AG04450 (cell line): ENCODE measurements around the gene OCEL1. TPM values are rescaled to one million over a fixed set of nuclear protein-coding genes. Genes with fewer than 3 reads are reported as not detected.

ENCODE experiments used
- CTCF ChIA-PET: fragments of 300-600, 350-600 bp; formaldehyde crosslinking; extraction: SDS; loops from one replicate; lab custom pipeline; 2022; ENCODE audit warnings: antibody characterized with exemption, inconsistent platforms; lab: Charles Lee
- POLR2A ChIA-PET: fragments of 350-600 bp; formaldehyde crosslinking; extraction: SDS; loops from one replicate; lab custom pipeline; 2021; ENCODE audit warnings: antibody characterized with exemption, inconsistent platforms; lab: Yijun Ruan, JAX
- DNase-seq: peaks from one replicate; pipeline ENCODE4 v3.0.0-alpha.2; 2011; ENCODE audit warnings: low read depth, low spot score
- H3K27ac ChIP-seq: one replicate; pipeline ENCODE4 v1.5.1; 2012; ENCODE audit warnings: low read depth, low read length, control low read depth
- H3K27me3 ChIP-seq: one replicate; pipeline ENCODE4 v1.6.0; 2012; ENCODE audit warnings: low read length; ENCODE audit not compliant: control insufficient read depth, insufficient read depth
- H3K4me3 ChIP-seq: 2 replicates; pipeline ENCODE4 v1.5.1; 2011; ENCODE audit warnings: mild to moderate bottlenecking, low read depth, low read length, control low read depth
- H3K9me3 ChIP-seq: 2 replicates; pipeline ENCODE4 v1.5.1; 2012; ENCODE audit warnings: low read length; ENCODE audit not compliant: control insufficient read depth, insufficient read depth
- polyA plus RNA-seq: library from polyadenylated mRNA; depleted of rRNA; stranded (reverse); fragments of >200 nt; gene quantifications from 2 replicates; pipeline ENCODE4 v1.2.3, GENCODE V29; 2011
- TF ChIP-seq, protein P1 (sequence below): IDR thresholded peaks from 2 replicates; pipeline ENCODE4 v1.5.1; 2011; ENCODE audit warnings: low read depth, low read length, control low read depth, inconsistent platforms

The OCEL1 gene
- polyA plus RNA-seq, 1 experiment = 4.6 TPM

DNA sequence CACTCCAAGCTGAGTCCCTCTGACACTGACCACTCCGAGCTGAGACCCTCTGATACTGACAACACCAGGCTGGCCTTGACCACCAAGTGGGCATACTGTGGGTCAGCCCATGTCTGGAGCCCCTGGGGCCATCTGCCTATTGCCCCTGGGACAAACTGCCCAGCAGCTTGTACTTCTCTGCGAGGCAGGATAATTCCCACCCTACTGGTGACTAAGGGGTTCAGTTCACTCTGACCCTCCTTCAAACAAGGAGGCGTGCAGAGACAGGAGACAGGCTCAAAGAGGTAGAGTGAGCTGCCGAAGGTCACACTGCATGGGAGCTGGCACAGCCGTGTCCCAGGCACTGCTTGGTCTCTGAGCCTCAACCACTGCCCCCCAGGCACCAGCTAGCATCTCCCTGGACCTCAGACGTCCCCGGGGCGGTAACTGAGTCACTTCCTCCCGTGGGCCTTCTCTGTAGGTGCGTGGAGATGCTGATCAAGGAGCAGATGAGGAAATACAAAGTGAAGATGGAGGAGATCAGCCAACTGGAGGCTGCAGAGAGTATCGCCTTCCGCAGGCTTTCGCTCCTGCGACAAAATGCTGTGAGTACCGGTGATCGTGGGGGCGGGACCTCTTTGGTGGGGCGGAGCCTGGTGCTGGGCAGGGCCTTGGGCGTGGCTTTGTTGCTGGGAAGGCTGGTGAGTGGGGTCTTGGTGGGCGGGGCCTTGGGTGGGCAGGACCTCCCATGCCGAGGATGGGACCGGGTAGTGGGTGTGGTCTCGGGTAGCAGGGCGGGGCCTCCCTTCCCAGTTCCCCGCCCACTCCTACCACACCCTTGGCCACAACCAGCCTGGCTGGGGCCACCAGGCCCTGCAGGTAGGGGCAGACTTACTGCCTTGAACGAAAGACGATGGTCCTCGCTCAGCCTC is 16.6 kb upstream of the OCEL1 start:
- CTCF ChIA-PET = no interaction called here
- Histone ChIP-seq H3K27me3 (no peaks in the 10 kb centered on the region), H3K4me3 (no peak overlapping the region), H3K9me3 (peaks cover 9% of the 10 kb centered on the region; the same call in 1 of the 2 replicates), H3K27ac (peak overlapping the region; percentile 31)
- TF ChIP-seq, protein P1, sequence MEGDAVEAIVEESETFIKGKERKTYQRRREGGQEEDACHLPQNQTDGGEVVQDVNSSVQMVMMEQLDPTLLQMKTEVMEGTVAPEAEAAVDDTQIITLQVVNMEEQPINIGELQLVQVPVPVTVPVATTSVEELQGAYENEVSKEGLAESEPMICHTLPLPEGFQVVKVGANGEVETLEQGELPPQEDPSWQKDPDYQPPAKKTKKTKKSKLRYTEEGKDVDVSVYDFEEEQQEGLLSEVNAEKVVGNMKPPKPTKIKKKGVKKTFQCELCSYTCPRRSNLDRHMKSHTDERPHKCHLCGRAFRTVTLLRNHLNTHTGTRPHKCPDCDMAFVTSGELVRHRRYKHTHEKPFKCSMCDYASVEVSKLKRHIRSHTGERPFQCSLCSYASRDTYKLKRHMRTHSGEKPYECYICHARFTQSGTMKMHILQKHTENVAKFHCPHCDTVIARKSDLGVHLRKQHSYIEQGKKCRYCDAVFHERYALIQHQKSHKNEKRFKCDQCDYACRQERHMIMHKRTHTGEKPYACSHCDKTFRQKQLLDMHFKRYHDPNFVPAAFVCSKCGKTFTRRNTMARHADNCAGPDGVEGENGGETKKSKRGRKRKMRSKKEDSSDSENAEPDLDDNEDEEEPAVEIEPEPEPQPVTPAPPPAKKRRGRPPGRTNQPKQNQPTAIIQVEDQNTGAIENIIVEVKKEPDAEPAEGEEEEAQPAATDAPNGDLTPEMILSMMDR = no peak
- POLR2A ChIA-PET = interaction anchor here (1.3 kb wide), 1 partner anchor 17 kb away, joined by 3 read pairs; no protein-coding TSS in a partner anchor
- DNase-seq = no peak

DNA sequence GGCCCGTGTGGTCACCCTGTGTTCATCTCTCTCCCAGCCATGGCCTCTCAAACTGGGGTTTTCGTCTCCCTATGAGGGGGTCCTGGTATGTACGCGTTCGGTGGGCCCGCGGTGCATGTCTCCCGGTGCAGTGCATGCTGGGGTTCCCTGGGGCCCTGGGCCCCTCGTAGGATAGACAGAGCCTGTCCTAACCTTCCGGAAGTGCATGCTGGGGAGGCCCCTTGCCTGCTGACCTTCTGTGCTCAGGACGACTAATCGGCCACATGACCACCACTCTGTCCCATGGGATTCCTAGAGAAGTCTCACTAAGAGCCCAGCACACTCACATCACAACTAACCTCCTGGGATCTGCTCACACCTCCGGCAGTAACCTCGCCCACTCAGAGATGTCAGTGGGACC is 15.7 kb upstream of the OCEL1 start:
- Histone ChIP-seq H3K4me3 (no peak overlapping the region), H3K27me3 (no peaks in the 10 kb centered on the region), H3K27ac (no peak overlapping the region), H3K9me3 (peaks cover 9% of the 10 kb centered on the region; the same call in 1 of the 2 replicates)
- CTCF ChIA-PET = no interaction called here
- TF ChIP-seq, protein P1 = no peak
- no peak for DNase-seq
- POLR2A ChIA-PET = no interaction called here

DNA sequence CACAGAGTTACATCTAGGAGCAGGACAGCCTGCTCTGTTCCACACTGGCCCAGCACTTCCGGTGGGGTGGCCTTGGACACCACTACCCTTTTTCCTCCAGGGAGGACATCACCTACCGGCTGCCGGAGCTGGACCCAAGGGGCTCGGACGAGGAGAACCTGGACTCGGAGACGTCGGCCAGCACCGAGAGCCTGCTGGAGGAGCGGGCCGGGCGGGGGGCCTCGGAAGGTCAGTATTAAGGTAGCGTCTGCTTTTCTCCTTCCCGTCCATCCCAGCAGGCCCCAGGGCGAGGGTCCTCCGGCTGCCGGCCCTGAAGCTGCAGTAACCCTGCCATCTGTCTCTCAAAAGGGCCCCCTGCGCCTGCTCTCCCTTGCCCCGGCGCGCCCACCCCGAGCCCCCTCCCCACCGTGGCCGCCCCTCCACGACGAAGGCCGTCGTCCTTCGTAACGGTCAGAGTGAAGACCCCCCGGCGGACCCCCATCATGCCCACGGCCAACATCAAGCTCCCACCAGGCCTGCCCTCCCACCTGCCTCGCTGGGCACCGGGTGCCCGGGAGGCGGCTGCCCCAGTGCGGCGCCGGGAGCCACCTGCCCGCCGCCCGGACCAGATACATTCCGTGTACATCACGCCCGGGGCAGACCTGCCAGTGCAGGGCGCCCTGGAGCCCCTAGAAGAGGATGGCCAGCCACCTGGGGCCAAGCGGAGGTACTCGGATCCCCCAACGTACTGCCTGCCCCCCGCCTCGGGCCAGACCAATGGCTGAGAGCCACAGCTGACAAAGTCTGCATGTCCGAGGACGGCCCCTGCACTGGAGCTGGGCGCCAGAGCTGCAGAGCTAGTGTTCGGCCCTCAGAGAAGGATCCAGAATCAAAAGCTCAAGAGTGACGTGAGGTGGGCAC is 14.2 kb upstream of the OCEL1 start:
- Histone ChIP-seq H3K4me3 (no peak overlapping the region), H3K27ac (no peak overlapping the region), H3K27me3 (no peaks in the 10 kb centered on the region), H3K9me3 (peaks cover 4% of the 10 kb centered on the region; the same call in 1 of the 2 replicates)
- CTCF ChIA-PET = no interaction called here
- TF ChIP-seq, protein P1 = no peak
- DNase-seq = no peak
- POLR2A ChIA-PET = no interaction called here

DNA sequence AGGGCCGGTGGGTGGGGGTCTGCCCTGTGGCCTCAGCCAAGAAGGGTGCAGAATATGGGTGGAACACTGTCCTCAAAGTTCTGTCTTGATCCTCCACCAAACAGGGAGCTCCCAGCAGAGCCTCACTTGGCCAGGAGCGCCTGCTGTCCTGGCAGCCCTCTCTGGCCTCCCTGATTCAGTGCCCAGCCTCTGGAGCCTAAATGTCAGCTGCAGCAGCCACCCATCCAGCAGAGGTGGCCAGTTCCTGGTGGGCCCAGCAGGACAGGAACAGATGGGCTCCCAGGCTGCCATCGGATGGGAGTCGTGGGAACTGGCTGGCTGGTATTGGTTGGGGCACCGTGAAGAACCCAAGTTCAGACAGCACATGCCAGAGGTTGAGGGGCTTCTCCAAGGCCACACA is 12.7 kb upstream of the OCEL1 start:
- POLR2A ChIA-PET = no interaction called here
- Histone ChIP-seq H3K9me3 (no peaks in the 10 kb centered on the region; the same call in 1 of the 2 replicates), H3K27me3 (no peaks in the 10 kb centered on the region), H3K4me3 (no peak overlapping the region), H3K27ac (no peak overlapping the region)
- no peak for DNase-seq
- CTCF ChIA-PET = interaction anchor here (0.6 kb wide), 1 partner anchor 441 kb away, joined by 3 read pairs; no protein-coding TSS in a partner anchor
- TF ChIP-seq, protein P1 = no peak
